Measurements from ENCODE around the gene EME2. TPM values are rescaled to one million over a fixed set of nuclear protein-coding genes. Genes with fewer than 3 reads are reported as not detected.

Gene EME2
- total and polyA plus RNA-seq, 2 of the 13 experiments (the other 11 are each of a cell fraction or from before 2014, with no cell fraction given) = 4.4 to 7.6 TPM

DNA sequence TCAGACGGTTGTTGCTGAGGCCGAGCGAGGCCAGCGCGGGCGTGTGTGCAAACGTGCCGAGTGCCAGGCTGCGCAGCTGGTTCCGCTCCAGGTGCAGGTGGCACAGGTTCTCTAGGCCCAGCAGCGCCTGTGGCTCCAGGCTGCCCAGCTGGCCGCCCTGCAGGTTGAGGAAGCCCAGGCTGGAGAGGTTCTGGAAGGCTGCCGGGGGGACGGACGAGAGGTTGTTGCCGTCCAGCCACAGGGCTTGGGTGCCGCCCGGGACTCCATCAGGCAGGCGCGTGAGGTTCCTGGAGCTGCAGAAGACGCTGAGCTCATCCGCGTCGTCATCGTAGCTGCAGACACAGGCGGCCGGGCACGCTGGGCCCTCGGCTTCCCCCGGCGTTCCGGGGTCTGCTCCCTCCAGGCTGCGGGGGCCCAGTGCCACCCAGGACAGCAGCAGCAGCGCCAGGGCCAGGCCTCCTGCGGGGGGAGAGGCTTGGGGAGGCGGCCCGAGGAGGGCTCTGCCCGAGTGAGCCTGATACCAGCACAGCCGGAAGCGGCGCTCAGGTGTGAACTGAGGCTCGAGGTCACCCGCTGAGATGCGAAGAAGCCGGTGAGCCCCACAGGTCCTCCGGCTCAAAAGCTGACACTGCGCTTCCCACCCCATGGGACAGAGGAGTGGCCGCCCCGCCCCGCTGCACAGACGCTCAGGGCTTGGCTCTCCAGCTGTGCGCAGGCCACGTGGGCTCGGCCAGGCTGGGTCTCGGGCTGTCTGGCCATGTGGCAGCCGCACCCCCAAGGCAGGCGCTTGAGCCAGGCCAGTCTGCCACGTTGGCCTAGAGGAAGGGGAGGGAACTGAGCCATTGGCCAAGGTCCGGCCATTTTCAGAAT is 19.6 kb downstream of the EME2 start:
- POLR2A ChIA-PET = interaction anchor here (1.2 to 5.5 kb wide), 2 partner anchors 9 to 15 kb away, joined by 3 to 57 read pairs; partner anchors contain the start of genes NUBP2 and SPSB3
- WGBS (ENCODE audit: low lambda C conversion rate) = 91% methylated on average over 7 of the region's 59 CpGs
- Histone ChIP-seq H3K4me1 (ENCODE audit: insufficient read depth, low read length) (peaks cover 25% of the 10 kb centered on the region), H3K4me3 (replicated peaks in 1 of 3; ENCODE audit: insufficient read depth in 1 of 3, low read depth in 2 of 3, low read length in 3 of 3) (no peak overlapping the region), H4K20me1 (ENCODE audit: insufficient read depth, low read length) (no peaks in the 10 kb centered on the region), H3K79me2 (ENCODE audit: insufficient read depth, low read length) (no peaks in the 10 kb centered on the region), H3K9ac (ENCODE audit: insufficient read depth, low read depth, low read length) (no peak overlapping the region), H2AFZ (ENCODE audit: low read length) (no peak overlapping the region), H3K9me3 (ENCODE audit: low read length) (no peaks in the 10 kb centered on the region), H3K36me3 (replicated peaks in 1 of 2; ENCODE audit: control insufficient read depth in 1 of 2, insufficient read depth in 2 of 2, low read length in 2 of 2) (peaks cover 1 to 4% of the 10 kb centered on the region in 2 experiments; a peak in 2 of 5 replicates), H3K27me3 (ENCODE audit: control insufficient read depth in 1 of 2, insufficient read depth in 2 of 2, low read length in 2 of 2) (no peaks in the 10 kb centered on the region), H3K4me2 (ENCODE audit: low read depth, low read length) (no peak overlapping the region), H3K27ac (ENCODE audit: extremely low read length, insufficient read depth, low read length) (no peak overlapping the region)
- in situ Hi-C loops (cut with HindIII; ENCODE audit: extremely low pct_ligation_motif_present, low pct_unique_long_range_greater_than_20kb) = no loop called here
- DNase-seq (ENCODE audit: low spot score) (no peak), FAIRE-seq (no peak), ATAC-seq (no peak)
- intact Hi-C loops (cut with micrococcal nuclease; ENCODE audit: unreplicated experiment) = no loop called here
- no TSS peak for BruUV-seq (replicated peaks)
- CTCF ChIA-PET (ENCODE audit: low intra/inter-chr PET ratio, low total read pairs) = no interaction called here
- TF ChIP-seq ISL2 (CRISPR knock-in tag; IDR thresholded peaks at IDR 0.05) = no peak
- TF ChIP-seq NBN (conservative IDR thresholded peaks at IDR 0.05) = no peak
- TF ChIP-seq AGO2 (optimal IDR thresholded peaks at IDR 0.05; ENCODE audit: low read depth, low read length) = peak; percentile 15

DNA sequence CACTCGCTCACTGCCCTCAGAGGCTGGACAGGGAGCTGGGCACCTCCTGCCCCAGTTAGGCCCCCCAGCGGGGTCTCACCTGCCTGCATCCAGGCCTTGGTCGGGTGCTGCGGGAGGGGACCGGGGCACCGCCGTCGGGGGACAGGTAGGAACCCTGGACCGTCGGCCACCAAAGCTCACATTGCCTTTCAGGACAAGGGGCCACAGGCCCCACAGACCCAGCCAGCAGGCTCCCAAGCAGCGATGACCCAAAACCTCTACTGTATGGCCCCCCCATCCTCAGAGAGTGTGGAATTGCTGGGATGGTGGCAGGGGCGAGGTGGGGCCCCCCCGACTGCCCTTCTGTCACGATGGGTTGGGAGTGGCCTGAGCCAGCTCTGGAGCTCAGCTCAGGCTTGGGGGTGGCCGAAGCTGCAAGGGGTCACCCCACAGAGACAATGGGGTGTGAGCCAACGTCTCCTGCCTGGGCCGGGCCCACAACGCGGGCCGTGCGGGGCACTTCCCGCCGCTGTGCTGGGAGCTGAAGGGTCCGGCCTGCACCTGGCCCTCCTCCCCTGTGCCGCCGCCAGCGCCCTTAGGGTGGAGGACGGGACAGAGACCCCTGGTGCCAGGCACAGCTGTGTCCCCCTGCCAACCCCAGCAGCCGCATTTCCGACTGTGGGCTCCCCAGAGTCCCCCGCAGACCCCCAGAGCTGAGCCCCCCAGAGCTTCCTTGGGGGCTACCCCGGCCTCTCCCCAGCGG is 20.4 kb downstream of the EME2 start:
- ChIA-PET CTCF (ENCODE audit: low intra/inter-chr PET ratio, low total read pairs) (interaction anchor here (1.7 kb wide), 1 partner anchor 20 kb away, joined by 4 read pairs; no protein-coding TSS in a partner anchor), POLR2A (interaction anchor here (1.2 to 5.5 kb wide), 7 partner anchors 10 to 150 kb away, joined by 3 to 57 read pairs (median 4); partner anchors contain the start of genes EME2, MRPS34, MSRB1 and NUBP2)
- TF ChIP-seq YEATS4 (CRISPR knock-in tag; IDR thresholded peaks at IDR 0.05; ENCODE audit: borderline replicate concordance) (no peak), ZNF546 (CRISPR knock-in tag; conservative IDR thresholded peaks at IDR 0.05) (no peak), EP300 (IDR thresholded peaks at IDR 0.05; ENCODE audit: low read depth in 2 of 2, low read length in 2 of 2) (no peak), EP300 (CRISPR knock-in tag; IDR thresholded peaks at IDR 0.05; ENCODE audit: borderline replicate concordance) (no peak), ZNF790 (CRISPR knock-in tag; IDR thresholded peaks at IDR 0.05; ENCODE audit: borderline replicate concordance) (no peak), TCF7L2 (IDR thresholded peaks at IDR 0.05; ENCODE audit: low read depth, low read length) (no peak), AHR (CRISPR knock-in tag; IDR thresholded peaks at IDR 0.05) (no peak)
- TF ChIP-seq, protein P1, sequence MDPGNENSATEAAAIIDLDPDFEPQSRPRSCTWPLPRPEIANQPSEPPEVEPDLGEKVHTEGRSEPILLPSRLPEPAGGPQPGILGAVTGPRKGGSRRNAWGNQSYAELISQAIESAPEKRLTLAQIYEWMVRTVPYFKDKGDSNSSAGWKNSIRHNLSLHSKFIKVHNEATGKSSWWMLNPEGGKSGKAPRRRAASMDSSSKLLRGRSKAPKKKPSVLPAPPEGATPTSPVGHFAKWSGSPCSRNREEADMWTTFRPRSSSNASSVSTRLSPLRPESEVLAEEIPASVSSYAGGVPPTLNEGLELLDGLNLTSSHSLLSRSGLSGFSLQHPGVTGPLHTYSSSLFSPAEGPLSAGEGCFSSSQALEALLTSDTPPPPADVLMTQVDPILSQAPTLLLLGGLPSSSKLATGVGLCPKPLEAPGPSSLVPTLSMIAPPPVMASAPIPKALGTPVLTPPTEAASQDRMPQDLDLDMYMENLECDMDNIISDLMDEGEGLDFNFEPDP (CRISPR knock-in tag; conservative IDR thresholded peaks at IDR 0.05) = no peak
- TF ChIP-seq, protein P2, sequence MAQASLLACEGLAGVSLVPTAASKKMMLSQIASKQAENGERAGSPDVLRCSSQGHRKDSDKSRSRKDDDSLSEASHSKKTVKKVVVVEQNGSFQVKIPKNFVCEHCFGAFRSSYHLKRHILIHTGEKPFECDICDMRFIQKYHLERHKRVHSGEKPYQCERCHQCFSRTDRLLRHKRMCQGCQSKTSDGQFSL (CRISPR knock-in tag; IDR thresholded peaks at IDR 0.05) = no peak
- Histone ChIP-seq H3K4me3 (replicated peaks in 1 of 3; ENCODE audit: insufficient read depth in 1 of 3, low read depth in 2 of 3, low read length in 3 of 3) (peak overlapping the region in 1 of 3 experiments; percentile 75; a peak in 1 of 6 replicates), H4K20me1 (ENCODE audit: insufficient read depth, low read length) (no peaks in the 10 kb centered on the region), H3K36me3 (replicated peaks in 1 of 2; ENCODE audit: control insufficient read depth in 1 of 2, insufficient read depth in 2 of 2, low read length in 2 of 2) (0 out of 5 replicates have a peak, but pooled peaks cover 1 to 4% of the 10 kb centered on the region in 2 experiments), H3K9me3 (ENCODE audit: low read length) (peaks cover 8% of the 10 kb centered on the region), H3K79me2 (ENCODE audit: insufficient read depth, low read length) (no peaks in the 10 kb centered on the region), H3K27ac (ENCODE audit: extremely low read length, insufficient read depth, low read length) (peak overlapping the region; percentile 65), H3K4me2 (ENCODE audit: low read depth, low read length) (0 out of 2 replicates have a peak overlapping the region, but pooled peaks have one; percentile 92), H2AFZ (ENCODE audit: low read length) (no peak overlapping the region), H3K9ac (ENCODE audit: insufficient read depth, low read depth, low read length) (no peak overlapping the region), H3K4me1 (ENCODE audit: insufficient read depth, low read length) (peaks cover 25% of the 10 kb centered on the region), H3K27me3 (ENCODE audit: control insufficient read depth in 1 of 2, insufficient read depth in 2 of 2, low read length in 2 of 2) (no peaks in the 10 kb centered on the region)
- WGBS (ENCODE audit: low lambda C conversion rate) = 91% methylated on average over 9 of the region's 33 CpGs
- DNase-seq (ENCODE audit: low spot score) (no peak), ATAC-seq (no peak), FAIRE-seq (no peak)
- intact Hi-C loops (cut with micrococcal nuclease; ENCODE audit: unreplicated experiment) = no loop called here
- in situ Hi-C loops (cut with HindIII; ENCODE audit: extremely low pct_ligation_motif_present, low pct_unique_long_range_greater_than_20kb) = no loop called here
- BruUV-seq (replicated peaks) = no TSS peak

All from HepG2 (cell line).